ENCODE results near the gene GLB1L3.

DNA sequence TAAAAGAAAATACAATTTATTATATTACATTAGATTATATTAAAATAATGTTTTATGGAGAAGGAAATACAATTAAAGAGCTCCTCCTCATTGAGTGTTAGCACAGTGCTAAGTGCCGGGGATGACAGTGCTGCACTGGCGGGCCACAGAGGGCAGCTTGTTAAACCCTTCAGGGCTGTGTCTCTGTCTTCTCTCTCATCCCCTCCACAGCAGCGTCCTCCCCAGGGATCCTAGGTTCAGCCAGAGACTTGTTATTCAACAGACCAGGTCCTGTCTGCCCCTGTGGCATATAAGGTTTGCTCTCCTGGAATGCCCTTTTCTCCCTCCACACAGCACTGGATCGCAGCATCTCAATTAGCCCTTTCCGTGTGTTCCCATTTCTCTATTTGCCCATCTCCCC lies 37.2 kb upstream of the GLB1L3 start:
- TF ChIP-seq, protein P1, sequence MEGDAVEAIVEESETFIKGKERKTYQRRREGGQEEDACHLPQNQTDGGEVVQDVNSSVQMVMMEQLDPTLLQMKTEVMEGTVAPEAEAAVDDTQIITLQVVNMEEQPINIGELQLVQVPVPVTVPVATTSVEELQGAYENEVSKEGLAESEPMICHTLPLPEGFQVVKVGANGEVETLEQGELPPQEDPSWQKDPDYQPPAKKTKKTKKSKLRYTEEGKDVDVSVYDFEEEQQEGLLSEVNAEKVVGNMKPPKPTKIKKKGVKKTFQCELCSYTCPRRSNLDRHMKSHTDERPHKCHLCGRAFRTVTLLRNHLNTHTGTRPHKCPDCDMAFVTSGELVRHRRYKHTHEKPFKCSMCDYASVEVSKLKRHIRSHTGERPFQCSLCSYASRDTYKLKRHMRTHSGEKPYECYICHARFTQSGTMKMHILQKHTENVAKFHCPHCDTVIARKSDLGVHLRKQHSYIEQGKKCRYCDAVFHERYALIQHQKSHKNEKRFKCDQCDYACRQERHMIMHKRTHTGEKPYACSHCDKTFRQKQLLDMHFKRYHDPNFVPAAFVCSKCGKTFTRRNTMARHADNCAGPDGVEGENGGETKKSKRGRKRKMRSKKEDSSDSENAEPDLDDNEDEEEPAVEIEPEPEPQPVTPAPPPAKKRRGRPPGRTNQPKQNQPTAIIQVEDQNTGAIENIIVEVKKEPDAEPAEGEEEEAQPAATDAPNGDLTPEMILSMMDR (conservative IDR thresholded peaks at IDR 0.05; ENCODE audit: low read depth, low read length), result no peak
- TF ChIP-seq SMC3 (IDR thresholded peaks at IDR 0.05; ENCODE audit: low read depth, low read length) (no peak), RCOR1 (IDR thresholded peaks at IDR 0.05; ENCODE audit: insufficient replicate concordance, low read length) (no peak), MAFK (IDR thresholded peaks at IDR 0.05; ENCODE audit: low read depth, low read length) (no peak), POLR2A (IDR thresholded peaks at IDR 0.05; ENCODE audit: low read depth, low read length) (no peak), RFX5 (IDR thresholded peaks at IDR 0.05; ENCODE audit: low read depth, low read length) (no peak), CHD1 (IDR thresholded peaks at IDR 0.05; ENCODE audit: low read depth, low read length) (no peak), BHLHE40 (IDR thresholded peaks at IDR 0.05; ENCODE audit: low read depth, low read length) (no peak), CEBPB (IDR thresholded peaks at IDR 0.05; ENCODE audit: low read depth, low read length) (no peak)
- TF ChIP-seq, protein P2, sequence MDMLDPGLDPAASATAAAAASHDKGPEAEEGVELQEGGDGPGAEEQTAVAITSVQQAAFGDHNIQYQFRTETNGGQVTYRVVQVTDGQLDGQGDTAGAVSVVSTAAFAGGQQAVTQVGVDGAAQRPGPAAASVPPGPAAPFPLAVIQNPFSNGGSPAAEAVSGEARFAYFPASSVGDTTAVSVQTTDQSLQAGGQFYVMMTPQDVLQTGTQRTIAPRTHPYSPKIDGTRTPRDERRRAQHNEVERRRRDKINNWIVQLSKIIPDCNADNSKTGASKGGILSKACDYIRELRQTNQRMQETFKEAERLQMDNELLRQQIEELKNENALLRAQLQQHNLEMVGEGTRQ (IDR thresholded peaks at IDR 0.05; ENCODE audit: low read depth, low read length), result no peak

Data from IMR-90 (cell line).